ENCODE measurements around the gene EMD. TPM values are rescaled to one million over a fixed set of nuclear protein-coding genes. Genes with fewer than 3 reads are reported as not detected.
A peak's percentile ranks its signal among the peaks of the same experiment; 100 is the strongest.

Gene EMD
- total RNA-seq, 3 donors from 2014 or later (not counting 1 experiment from before 2014, with no cell fraction given) = 141 to 175 (median 152) TPM

DNA sequence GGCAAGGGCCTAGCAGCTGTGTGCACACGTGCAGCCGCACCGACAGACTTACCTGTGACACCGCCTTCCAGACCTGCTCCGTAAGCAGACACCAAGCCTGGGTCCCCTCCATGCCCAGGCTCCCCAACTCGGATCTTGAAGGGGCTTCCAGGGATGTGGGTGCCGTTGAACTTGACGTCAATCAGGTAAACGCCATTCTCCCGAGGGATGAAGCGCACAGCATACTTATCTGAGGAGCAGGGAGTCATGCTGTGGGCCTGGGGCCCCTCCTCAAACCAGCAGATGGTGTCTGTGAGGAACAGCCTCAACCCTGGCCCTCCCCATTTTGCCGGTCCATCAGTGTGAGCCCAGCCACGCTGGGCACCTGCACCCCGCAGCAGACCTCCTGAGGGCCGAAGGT is 29.1 kb upstream of the EMD start:
- peaks cover 69% of the 10 kb centered on the region for H3K36me3 ChIP-seq (ENCODE audit: control insufficient read depth, insufficient read depth, low read length)
- no peak overlapping the region for H3K4me3 Mint-ChIP-seq
- DNase-seq (peak in 1 of 2 donors; percentile 21), ATAC-seq (no peak)
- intact Hi-C loops (cut with micrococcal nuclease) = loop anchor here (10.0 kb wide), 1 partner anchor 45 kb away; the partner anchor contains the start of gene RPL10
- no peaks in the 10 kb centered on the region for H3K27me3 Mint-ChIP-seq (ENCODE audit: low read depth in 2 of 2)
- TF ChIP-seq, protein P1, sequence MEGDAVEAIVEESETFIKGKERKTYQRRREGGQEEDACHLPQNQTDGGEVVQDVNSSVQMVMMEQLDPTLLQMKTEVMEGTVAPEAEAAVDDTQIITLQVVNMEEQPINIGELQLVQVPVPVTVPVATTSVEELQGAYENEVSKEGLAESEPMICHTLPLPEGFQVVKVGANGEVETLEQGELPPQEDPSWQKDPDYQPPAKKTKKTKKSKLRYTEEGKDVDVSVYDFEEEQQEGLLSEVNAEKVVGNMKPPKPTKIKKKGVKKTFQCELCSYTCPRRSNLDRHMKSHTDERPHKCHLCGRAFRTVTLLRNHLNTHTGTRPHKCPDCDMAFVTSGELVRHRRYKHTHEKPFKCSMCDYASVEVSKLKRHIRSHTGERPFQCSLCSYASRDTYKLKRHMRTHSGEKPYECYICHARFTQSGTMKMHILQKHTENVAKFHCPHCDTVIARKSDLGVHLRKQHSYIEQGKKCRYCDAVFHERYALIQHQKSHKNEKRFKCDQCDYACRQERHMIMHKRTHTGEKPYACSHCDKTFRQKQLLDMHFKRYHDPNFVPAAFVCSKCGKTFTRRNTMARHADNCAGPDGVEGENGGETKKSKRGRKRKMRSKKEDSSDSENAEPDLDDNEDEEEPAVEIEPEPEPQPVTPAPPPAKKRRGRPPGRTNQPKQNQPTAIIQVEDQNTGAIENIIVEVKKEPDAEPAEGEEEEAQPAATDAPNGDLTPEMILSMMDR (IDR thresholded peaks at IDR 0.05) = no peak
- H3K36me3 Mint-ChIP-seq = no peaks in the 10 kb centered on the region
- 85% methylated on average over 15 of the region's 15 CpGs for WGBS (ENCODE audit: insufficient coverage)
- H3K27me3 ChIP-seq (ENCODE audit: control insufficient read depth, insufficient read depth, low read length) = no peaks in the 10 kb centered on the region
- peaks cover 25 to 36% of the 10 kb centered on the region in 2 donors for H3K4me1 Mint-ChIP-seq
- H3K9me3 ChIP-seq (ENCODE audit: control insufficient read depth, insufficient read depth, low read length) = no peaks in the 10 kb centered on the region
- H3K27ac ChIP-seq (ENCODE audit: low read length) = peak overlapping the region; percentile 88
- H3K27ac Mint-ChIP-seq = peak overlapping the region; percentile 98 to 100
- H3K4me1 ChIP-seq (ENCODE audit: control insufficient read depth, insufficient read depth, low read length) = peaks cover 81% of the 10 kb centered on the region
- no peaks in the 10 kb centered on the region for H3K9me3 Mint-ChIP-seq
- no peak overlapping the region for H3K4me3 ChIP-seq (ENCODE audit: low read length)

DNA sequence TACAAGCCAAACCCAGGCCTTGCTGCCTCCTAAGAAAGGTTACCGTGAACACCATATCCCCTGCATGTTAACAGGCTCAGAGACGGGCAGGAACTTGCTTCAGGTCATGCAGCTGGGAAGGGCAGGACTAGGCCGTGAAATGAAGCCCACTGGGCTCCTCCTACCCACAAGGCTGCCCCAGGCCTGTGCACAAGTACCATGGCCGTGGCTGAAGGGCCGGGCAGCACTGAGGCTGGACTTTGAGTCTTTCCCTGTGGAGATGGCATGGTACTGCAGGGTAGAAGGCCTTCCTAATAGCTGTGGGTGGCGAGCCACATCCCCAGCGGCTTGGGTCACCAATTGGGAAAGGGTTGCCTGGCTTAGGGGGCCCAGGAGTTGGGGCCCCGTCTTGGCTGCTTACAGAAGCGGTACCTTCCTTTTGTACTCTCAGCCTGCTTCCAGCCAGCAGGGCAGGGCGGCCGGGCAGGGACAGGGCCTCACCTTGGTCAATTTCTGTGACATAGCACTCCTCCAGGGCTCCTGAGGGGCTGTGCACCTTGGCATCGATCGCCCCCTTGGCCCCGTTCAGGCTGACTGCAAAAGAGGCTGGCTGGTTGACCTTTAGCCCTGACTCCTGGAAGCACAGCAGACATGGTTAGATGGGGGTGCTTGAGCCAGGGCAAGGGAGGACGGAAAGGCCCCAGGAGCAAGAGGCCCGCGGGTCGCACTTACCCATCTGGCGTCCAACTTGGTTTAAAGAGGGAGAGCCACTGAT is 28.5 kb upstream of the EMD start:
- intact Hi-C loops (cut with micrococcal nuclease) = no loop called here
- ATAC-seq = no peak
- Histone ChIP-seq H3K4me1 (ENCODE audit: control insufficient read depth, insufficient read depth, low read length) (peaks cover 87% of the 10 kb centered on the region), H3K27ac (ENCODE audit: low read length) (peak overlapping the region; percentile 88), H3K27me3 (ENCODE audit: control insufficient read depth, insufficient read depth, low read length) (no peaks in the 10 kb centered on the region), H3K4me3 (ENCODE audit: low read length) (no peak overlapping the region), H3K36me3 (ENCODE audit: control insufficient read depth, insufficient read depth, low read length) (peaks cover 76% of the 10 kb centered on the region), H3K9me3 (ENCODE audit: control insufficient read depth, insufficient read depth, low read length) (no peaks in the 10 kb centered on the region)
- Mint-ChIP-seq H3K27me3 (ENCODE audit: low read depth in 2 of 2) (no peaks in the 10 kb centered on the region), H3K27ac (peak overlapping the region; percentile 98 to 100), H3K4me1 (peaks cover 25 to 36% of the 10 kb centered on the region in 2 donors), H3K9me3 (no peaks in the 10 kb centered on the region), H3K36me3 (no peaks in the 10 kb centered on the region), H3K4me3 (peak overlapping the region; percentile 50)
- WGBS (ENCODE audit: insufficient coverage) = 49% methylated on average over 17 of the region's 19 CpGs
- DNase-seq = peak in 1 of 2 donors; percentile 27
- TF ChIP-seq, protein P1 (IDR thresholded peaks at IDR 0.05) = no peak

DNA sequence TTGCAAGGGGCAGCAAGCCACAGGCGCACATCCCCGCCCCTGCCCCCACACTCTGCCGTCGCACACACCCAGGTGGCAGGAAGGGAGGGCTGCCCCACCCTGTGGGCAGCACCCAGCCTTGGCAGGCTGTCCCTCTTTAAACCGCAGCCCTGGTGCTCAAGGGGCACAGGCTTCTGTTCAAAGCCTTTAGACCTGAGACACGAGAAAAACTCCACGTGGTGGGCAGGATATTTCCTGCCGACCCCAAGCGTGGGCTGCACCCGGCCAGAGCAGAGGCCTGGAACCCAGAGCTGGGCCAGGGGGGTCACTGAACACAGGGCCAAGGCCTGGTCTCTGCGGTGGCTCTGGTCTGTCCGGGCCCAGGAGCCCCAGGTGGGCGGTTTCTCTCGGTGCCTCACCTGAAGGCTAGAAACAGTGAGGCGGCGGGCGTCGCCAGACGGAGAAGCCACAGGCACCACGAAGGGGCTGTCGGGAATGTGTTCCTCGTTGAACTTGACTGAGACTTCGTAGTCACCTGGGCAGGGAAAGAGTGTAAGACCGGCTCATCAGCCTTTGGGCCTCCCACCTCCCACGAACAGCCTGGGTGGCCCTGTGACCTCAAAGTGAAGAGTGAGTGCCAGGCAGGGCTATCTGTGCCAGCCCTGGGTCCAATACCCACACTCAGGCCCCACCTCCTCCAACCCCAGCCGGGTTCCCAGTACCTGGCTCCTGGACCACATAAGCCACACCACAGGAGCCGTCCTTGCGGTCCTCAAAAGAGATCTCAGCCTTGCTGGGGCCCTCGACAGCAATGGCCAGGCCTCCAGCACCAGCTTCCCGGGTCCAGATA is 27.7 kb upstream of the EMD start:
- H3K36me3 Mint-ChIP-seq = no peaks in the 10 kb centered on the region
- H3K9me3 Mint-ChIP-seq = no peaks in the 10 kb centered on the region
- 18% methylated on average over 30 of the region's 30 CpGs for WGBS (ENCODE audit: insufficient coverage)
- Histone ChIP-seq H3K4me1 (ENCODE audit: control insufficient read depth, insufficient read depth, low read length) (peaks cover 95% of the 10 kb centered on the region), H3K36me3 (ENCODE audit: control insufficient read depth, insufficient read depth, low read length) (peaks cover 83% of the 10 kb centered on the region), H3K9me3 (ENCODE audit: control insufficient read depth, insufficient read depth, low read length) (no peaks in the 10 kb centered on the region), H3K27ac (ENCODE audit: low read length) (peak overlapping the region; percentile 88), H3K27me3 (ENCODE audit: control insufficient read depth, insufficient read depth, low read length) (no peaks in the 10 kb centered on the region), H3K4me3 (ENCODE audit: low read length) (no peak overlapping the region)
- intact Hi-C loops (cut with micrococcal nuclease) = no loop called here
- peak overlapping the region; percentile 98 to 100 for H3K27ac Mint-ChIP-seq
- peak overlapping the region; percentile 71 for H3K4me3 Mint-ChIP-seq
- peak in 2 of 3 donors; percentile 20 to 25 for ATAC-seq
- H3K4me1 Mint-ChIP-seq = peaks cover 30 to 40% of the 10 kb centered on the region in 2 donors
- peak; percentile 33 to 73 for DNase-seq
- no peaks in the 10 kb centered on the region for H3K27me3 Mint-ChIP-seq (ENCODE audit: low read depth in 2 of 2)
- TF ChIP-seq, protein P1 (IDR thresholded peaks at IDR 0.05) = no peak

All from natural killer cell (primary cell).